ENCODE results near the gene SIRT5. TPM values are rescaled to one million over a fixed set of nuclear protein-coding genes. Genes with fewer than 3 reads are reported as not detected.
A peak's percentile ranks its signal among the peaks of the same experiment; 100 is the strongest.

The SIRT5 gene
- total RNA-seq, 2 donors from 2014 or later = 13.3 to 13.7 TPM

DNA sequence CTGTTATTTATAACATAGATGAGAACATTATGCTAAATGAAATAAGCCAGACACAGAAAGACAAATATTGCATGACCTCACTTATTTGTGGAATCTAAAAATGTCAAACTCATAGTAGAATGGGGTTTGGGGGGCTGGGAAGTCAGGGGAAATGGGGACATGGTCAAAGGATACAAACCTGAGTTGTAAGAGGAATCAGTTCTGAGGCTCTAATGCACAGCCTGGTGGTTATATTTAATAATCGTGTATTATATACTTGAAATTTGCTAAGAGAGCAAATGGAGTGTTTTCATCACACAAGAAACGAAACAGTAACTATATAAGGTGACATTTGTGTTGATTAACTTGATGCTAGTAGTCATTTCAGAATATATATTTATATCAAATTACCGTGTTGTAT lies 46.2 kb upstream of the SIRT5 start:
- H3K36me3 ChIP-seq = no peaks in the 10 kb centered on the region
- no peaks in the 10 kb centered on the region for H3K9me3 ChIP-seq
- TF ChIP-seq, protein P1, sequence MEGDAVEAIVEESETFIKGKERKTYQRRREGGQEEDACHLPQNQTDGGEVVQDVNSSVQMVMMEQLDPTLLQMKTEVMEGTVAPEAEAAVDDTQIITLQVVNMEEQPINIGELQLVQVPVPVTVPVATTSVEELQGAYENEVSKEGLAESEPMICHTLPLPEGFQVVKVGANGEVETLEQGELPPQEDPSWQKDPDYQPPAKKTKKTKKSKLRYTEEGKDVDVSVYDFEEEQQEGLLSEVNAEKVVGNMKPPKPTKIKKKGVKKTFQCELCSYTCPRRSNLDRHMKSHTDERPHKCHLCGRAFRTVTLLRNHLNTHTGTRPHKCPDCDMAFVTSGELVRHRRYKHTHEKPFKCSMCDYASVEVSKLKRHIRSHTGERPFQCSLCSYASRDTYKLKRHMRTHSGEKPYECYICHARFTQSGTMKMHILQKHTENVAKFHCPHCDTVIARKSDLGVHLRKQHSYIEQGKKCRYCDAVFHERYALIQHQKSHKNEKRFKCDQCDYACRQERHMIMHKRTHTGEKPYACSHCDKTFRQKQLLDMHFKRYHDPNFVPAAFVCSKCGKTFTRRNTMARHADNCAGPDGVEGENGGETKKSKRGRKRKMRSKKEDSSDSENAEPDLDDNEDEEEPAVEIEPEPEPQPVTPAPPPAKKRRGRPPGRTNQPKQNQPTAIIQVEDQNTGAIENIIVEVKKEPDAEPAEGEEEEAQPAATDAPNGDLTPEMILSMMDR (IDR thresholded peaks at IDR 0.05) = no peak
- H3K4me3 ChIP-seq = no peak overlapping the region
- H3K27ac ChIP-seq = no peak overlapping the region
- intact Hi-C loops (cut with DNase I) = no loop called here
- H3K27me3 ChIP-seq = no peaks in the 10 kb centered on the region
- no peak for DNase-seq
- H3K9ac ChIP-seq (ENCODE audit: low read depth in 2 of 2, low read length in 2 of 2) = no peak overlapping the region
- H3K4me1 ChIP-seq = no peaks in the 10 kb centered on the region

DNA sequence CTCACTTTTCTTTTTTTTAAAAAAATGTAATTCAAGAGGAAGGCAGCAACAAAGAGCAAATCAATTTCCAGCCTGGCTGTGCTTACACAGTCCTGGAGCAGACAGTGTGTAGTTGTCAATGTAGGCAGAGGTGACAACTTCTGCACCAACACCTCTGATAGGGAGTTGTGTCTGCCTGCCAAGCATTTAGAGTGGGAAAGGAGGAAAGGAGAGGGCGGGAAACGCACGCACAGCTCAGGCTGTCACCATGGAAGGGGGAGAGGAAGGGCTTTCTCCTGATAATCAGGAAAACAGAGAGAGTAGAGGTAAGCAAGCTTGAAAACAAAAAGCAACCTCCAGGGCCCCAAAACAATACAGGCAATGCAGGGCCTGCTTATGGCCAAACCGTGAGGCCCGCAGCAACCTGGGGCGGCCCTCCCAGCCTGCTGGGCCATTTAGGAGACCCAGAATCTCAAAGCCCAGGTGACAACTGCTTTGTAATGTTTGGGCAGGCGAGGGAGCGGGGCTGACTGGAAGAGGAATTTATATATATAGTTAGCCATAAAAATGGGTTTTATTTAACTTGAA lies 45.5 kb upstream of the SIRT5 start:
- Histone ChIP-seq H3K36me3 (no peaks in the 10 kb centered on the region), H3K4me1 (no peaks in the 10 kb centered on the region), H3K9ac (ENCODE audit: low read depth in 2 of 2, low read length in 2 of 2) (no peak overlapping the region), H3K4me3 (no peak overlapping the region), H3K27me3 (no peaks in the 10 kb centered on the region), H3K27ac (no peak overlapping the region), H3K9me3 (no peaks in the 10 kb centered on the region)
- TF ChIP-seq, protein P1 (IDR thresholded peaks at IDR 0.05) = no peak
- intact Hi-C loops (cut with DNase I) = no loop called here
- peak; percentile 33 for DNase-seq

DNA sequence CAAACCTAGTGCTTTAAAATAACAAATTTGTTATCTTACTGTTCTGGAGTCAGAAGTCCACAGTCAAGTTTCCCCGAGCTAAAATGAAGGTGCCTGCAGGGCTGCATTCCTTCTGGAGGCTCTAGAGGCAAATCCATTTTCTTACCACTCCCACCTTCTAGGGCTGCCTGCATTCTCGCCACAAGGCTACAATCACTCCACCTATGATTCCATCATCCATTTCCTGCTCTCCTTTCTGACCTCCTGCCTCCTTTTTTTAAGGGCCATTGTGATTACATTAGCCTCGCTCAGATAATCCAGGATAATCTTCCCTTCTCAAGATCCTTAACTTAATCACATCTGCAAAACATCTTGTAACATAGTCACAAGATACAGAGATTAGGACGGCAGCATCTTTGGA lies 42.4 kb upstream of the SIRT5 start:
- DNase-seq = no peak
- H3K27ac ChIP-seq = no peak overlapping the region
- H3K4me3 ChIP-seq = no peak overlapping the region
- H3K9me3 ChIP-seq = no peaks in the 10 kb centered on the region
- intact Hi-C loops (cut with DNase I) = loop anchor here (10.0 kb wide), 2 partner anchors 147 to 627 kb away; no protein-coding TSS in a partner anchor
- H3K36me3 ChIP-seq = no peaks in the 10 kb centered on the region
- TF ChIP-seq, protein P1 (IDR thresholded peaks at IDR 0.05) = no peak
- no peak overlapping the region for H3K9ac ChIP-seq (ENCODE audit: low read depth in 2 of 2, low read length in 2 of 2)
- H3K27me3 ChIP-seq = no peaks in the 10 kb centered on the region
- no peaks in the 10 kb centered on the region for H3K4me1 ChIP-seq

- Histone ChIP-seq H3K9me3 (no peaks in the 10 kb centered on the region), H3K27me3 (no peaks in the 10 kb centered on the region), H3K27ac (no peak overlapping the region), H3K36me3 (no peaks in the 10 kb centered on the region), H3K4me1 (no peaks in the 10 kb centered on the region), H3K4me3 (no peak overlapping the region), H3K9ac (ENCODE audit: low read depth in 2 of 2, low read length in 2 of 2) (no peak overlapping the region)
- TF ChIP-seq, protein P1 (IDR thresholded peaks at IDR 0.05) = no peak
- intact Hi-C loops (cut with DNase I) = loop anchor here (10.0 kb wide), 2 partner anchors 150 to 630 kb away; no protein-coding TSS in a partner anchor
- no peak for DNase-seq
These were observed 39.9 kb upstream of the SIRT5 start for GRCh38 chr6:13534536-13534935.

GRCh38 chr6:13535306-13535705 lies 39.1 kb upstream of the SIRT5 start:
- intact Hi-C loops (cut with DNase I) = loop anchor here (10.0 kb wide), 2 partner anchors 151 to 631 kb away; no protein-coding TSS in a partner anchor
- no peaks in the 10 kb centered on the region for H3K27me3 ChIP-seq

More at GRCh38 chr6:13535306-13535705, 39.1 kb upstream of the SIRT5 start:
- Histone ChIP-seq H3K36me3 (no peaks in the 10 kb centered on the region), H3K4me3 (no peak overlapping the region), H3K27ac (no peak overlapping the region), H3K9ac (ENCODE audit: low read depth in 2 of 2, low read length in 2 of 2) (no peak overlapping the region), H3K9me3 (no peaks in the 10 kb centered on the region), H3K4me1 (no peaks in the 10 kb centered on the region)
- DNase-seq = no peak
- TF ChIP-seq, protein P1 (IDR thresholded peaks at IDR 0.05) = no peak
